Activated CD4-positive, alpha-beta T cell treated with anti-CD3 and anti-CD28 coated beads, Interleukin-2, amount 50 U/mL, for 48 hours (primary cell): ENCODE measurements around the gene CDC45.

ENCODE experiments used
- DNase-seq, 2 experiments: peaks; one replicate each; pipeline ENCODE4 v3.0.0-alpha.2; 2020

The CDC45 gene

DNA sequence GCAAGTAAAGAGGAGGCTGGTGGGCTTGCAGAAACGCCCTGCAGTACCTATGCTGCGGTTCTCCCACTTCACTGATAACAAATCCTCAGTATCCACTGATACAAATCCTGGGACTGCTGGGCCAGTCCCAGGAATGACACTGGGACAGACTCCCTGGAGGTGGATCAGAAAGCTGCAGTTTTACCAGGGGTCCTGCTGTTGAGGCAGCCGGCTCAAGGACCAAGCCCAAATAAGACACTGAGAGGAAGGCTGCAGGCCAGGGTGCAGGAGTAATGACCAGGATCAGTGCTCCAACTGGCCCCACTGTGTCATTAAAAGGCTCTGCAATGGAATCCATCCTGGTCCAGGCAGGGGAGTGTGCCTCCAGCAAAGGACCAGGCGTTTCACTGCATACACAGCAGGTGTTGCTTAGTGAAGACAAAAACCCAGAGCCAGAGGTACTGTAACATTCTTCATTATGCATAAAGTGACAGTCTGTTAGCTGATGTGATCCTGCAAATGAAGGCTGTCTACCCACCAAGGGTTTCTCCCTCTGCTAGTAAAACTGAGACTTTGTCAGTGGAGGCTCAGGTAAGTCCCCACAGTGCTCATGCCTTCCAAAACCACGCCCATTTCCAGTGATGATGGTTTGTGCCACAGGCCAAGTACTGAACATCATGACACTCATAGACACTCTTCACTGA is 30.8 kb upstream of the CDC45 start:
- DNase-seq = peak; percentile 57 to 71

DNA sequence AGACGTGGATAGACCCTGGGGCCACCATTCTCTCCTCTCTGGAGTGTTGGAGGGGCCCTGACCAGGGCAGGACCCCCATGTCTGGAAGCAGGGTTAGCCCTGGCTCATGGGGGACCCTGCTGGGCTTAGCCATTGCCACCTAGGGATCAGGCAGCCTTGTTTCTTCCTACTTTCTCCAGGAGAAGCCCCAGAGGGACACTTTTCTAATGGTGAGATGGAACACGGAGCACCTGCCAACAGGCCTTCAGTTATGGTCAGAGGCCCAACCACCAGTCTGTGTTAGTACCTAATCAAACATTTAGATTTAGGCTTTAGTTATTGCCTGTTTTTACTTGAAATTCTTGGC is 30.3 kb upstream of the CDC45 start:
- no peak for DNase-seq

DNA sequence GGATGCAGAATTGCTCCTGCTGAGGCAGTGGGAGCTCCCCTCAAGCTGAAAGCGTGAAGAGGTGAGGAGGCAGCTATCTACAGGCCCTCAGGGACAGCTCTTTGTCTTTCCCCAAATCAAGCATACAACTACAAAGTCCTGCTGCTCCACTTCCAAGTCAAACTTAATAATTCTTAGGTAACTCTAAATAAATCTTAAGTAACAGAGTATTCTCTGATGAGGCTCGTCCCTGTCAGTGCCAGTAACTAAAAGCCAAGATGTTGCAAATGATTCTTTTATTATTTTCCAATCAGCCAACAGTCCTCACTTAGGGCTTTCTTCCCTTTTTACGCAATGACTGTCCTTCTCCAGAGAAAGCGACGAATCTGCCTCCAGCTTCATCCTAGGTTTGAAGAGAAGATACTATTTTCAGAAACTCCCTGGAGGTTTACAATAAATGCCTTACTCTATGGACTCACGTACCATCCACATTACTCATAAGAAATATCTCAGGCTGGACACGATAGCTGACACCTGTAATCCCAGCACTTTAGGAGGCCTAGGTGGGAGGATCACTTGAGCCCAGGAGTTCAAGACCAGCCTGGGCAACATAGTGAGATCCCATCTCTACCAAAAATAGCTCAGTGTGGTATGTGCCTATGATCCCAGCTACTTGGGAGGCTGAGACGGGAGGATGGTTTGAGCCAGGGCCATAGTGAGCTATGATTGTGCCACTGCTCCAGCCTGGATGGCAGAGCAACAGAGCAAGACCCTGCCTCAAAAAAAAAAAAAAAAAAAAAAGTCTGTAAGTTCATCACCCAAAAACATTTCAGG is 29.2 kb upstream of the CDC45 start:
- DNase-seq = no peak

DNA sequence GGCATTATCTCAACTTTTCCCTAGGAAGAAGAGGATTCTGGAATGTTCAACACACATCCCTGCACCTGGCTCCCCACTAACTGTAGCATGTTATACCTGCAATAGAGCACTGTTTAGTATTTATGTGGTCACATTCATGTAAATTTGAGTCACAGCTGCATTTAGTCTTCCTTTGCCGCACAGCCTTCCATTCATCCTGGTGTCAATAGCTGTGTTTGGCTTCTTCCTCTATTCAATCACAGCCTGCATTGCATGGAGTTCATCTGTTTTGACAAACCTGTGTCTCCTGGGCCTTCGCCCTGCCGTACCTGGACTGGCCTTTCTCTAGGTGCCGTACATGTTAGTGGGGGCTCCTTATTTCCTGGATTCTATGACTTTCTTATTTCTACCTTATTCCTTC is 28.1 kb upstream of the CDC45 start:
- no peak for DNase-seq

DNA sequence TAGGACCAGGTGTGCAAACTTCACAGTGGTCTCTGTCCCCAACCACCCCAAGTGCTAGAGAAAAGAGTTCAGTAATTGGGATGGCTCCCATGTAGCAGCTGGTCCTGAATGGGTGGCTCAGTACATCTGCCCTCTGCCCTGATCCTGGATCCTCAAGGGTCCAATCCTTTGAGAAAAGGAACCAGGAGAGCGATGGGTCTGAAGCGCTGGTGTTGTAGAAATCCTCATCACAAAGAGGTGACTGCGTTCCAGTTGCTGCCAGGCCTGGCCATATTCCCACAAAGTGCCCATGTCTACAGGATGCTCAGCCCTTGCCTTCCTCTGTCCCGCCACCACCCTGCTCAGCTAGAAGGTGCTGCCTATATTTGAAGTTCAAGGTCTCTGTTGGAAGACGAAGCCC is 26.0 kb upstream of the CDC45 start:
- no peak for DNase-seq

DNA sequence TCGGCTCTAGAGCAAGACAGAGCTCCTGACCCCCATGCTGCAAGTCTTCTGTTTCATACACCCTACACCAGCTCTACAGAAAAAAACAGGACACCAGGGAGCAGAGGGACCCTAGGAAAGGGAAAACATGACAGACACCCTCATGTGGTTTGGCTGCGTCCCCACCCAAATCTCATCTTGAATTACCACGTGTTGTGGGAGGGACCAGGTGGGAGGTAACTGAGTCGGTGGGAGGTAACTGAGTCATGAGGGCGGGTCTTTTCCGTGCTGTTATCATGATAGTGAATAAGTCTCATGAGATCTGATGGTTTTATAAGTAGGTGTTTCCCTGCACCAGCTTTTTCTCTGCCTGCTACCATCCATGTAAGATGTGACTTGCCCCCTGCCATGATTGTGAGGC is 25.6 kb upstream of the CDC45 start:
- DNase-seq = no peak

DNA sequence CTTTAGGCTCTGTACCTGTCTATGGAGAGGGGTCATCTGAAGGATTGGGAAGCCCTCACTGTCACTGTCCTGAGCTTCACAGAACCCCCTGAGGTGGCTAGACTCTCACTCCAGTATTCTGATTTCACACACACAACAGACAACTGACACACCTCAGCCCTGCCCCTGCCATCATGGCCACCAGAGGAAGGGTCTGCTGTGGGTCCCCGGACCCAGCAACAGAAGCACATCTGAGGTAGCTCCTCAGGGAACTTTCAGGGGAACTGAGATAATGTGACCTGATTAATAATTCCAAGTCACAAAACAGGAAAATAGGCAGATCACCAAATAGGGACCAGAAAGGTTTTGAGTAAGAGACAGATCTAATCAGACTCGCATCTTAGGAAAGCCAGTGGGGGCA is 24.7 kb upstream of the CDC45 start:
- DNase-seq = no peak

DNA sequence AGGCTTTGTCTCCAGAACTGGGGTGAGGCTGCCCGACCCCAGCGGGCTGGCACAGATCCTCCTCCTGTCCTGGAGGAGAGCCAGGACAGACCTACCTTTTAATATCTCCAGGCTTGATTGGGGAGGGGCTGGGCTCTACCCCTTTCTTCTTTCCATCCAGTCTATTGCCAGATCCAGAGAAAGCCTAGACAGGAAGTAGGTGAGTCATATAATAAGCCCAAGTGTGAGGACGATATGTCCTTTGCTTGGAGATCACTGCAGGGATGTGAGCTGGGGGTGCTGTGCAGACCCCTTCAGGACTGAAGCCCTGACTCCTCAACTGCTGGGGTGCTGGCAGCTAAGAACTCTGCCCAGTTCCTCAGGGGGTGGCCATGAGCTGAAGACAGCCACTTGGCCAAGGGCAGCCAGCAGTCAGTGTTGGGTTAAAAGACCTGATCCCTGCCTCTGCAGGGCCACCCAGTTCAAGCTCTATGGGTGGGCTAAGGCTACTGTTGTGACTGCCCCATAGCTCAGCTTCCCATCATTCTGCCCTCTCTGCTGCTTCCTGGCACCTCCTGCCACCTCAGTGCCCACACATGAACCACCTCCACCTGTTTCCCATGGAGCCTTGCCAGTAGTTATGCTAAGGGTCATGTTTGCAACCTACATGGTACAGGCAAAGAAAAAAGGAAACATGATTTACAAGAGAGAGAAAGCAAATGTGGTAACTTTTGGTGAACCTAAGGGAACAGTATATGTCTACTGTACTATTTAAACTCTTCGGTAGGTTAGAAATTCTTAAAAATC is 23.9 kb upstream of the CDC45 start:
- DNase-seq = no peak

DNA sequence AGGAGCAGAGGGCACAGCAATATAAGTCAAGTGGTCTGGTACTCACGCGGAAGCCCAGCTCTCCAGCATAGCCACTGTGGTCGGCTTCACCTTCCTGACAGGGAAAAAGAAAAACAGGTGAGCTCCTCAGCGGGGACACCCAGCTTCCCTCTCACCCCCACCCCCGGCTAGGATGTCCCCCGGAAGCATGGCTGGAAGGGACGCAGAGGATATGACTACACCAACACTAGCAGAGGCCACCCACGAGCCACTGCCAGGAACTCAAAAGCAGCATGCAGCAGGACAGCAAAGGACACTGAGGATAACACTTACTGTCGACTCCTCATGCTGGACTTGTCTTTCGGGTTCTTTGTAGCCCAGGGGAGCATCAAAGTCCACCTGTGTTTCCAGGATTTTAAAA is 23.2 kb upstream of the CDC45 start:
- DNase-seq = no peak

DNA sequence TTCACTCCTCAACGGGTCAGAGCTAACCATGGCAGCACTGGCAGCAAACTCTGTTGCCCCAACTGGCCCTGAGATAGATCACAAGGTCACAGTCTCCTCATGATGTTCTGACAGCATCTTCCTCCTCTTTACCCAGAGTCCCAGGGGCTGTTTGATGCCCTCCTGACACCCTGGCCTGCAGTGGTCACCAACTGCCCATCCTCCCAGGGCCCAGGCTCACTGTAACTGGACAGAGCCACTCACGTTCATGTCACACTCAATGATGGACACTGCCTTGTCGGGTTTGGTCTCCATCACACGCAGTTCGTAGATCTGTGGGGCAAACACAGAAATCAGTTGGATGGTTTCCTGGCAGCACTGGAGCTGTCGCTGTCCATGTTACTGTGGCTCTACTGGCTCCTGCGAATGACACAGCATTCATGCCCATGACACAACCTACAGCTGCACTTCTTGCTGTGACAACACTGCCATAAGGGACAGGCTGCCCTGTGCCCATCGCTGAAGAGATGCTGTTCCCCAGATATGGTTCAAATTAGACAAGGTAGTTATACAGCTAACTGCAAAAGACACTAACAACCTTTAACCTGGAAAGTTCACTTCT is 21.8 kb upstream of the CDC45 start:
- DNase-seq = no peak

DNA sequence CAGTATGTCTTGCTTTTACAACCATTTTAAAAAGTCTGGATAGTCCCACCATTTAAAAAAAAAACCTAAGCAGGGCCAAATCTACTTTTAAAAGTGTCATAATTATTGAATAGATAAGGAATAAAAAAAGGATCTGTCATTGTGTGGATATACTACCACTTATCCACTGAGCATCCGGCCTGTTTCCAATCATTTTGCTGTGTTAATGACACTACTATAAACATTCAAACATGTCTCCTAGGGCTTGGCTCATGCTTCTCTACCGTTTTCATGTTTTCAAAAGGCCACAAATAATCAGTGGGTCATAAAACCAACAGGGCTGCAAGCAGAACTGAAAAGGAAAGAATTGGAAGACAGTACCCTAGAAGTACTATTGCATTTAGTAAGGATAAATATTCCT is 19.7 kb upstream of the CDC45 start:
- DNase-seq = no peak

DNA sequence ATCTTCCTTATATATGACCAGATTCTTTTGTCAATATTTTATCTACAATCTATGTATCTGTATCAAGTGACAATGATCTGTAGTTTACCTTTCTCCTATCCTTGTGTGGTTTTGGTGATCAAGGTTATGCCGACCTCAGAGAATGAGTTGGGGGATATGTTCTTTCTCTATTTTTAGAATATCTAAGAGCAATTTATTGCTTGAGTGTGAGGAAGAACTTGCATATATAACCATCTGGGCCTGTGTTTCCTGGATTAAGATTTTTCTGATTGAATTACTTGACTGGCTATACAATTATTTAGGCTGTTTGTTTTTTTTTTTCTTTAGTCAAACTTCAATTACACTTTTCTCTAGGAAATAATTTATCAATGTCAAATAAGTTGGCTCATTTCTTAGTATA is 18.2 kb upstream of the CDC45 start:
- no peak for DNase-seq

DNA sequence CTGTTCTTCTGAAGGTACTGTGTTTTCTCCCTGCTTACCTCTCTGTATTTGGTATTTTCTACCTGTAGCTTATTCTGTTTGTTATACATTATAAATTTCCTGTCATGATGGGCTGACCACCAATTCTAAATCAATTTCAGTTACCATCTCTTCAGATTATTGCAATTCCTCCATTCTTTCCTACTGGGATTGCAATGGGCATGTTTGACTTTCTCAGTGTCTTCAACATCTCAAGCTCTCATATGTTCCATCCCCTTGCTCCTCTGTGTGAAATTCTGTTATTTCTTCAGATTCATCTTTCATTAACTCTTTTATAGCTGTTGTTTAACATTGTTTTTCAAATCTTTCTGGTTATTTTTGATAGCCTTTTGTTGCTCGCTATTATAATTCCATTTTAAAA is 16.7 kb upstream of the CDC45 start:
- DNase-seq = no peak

DNA sequence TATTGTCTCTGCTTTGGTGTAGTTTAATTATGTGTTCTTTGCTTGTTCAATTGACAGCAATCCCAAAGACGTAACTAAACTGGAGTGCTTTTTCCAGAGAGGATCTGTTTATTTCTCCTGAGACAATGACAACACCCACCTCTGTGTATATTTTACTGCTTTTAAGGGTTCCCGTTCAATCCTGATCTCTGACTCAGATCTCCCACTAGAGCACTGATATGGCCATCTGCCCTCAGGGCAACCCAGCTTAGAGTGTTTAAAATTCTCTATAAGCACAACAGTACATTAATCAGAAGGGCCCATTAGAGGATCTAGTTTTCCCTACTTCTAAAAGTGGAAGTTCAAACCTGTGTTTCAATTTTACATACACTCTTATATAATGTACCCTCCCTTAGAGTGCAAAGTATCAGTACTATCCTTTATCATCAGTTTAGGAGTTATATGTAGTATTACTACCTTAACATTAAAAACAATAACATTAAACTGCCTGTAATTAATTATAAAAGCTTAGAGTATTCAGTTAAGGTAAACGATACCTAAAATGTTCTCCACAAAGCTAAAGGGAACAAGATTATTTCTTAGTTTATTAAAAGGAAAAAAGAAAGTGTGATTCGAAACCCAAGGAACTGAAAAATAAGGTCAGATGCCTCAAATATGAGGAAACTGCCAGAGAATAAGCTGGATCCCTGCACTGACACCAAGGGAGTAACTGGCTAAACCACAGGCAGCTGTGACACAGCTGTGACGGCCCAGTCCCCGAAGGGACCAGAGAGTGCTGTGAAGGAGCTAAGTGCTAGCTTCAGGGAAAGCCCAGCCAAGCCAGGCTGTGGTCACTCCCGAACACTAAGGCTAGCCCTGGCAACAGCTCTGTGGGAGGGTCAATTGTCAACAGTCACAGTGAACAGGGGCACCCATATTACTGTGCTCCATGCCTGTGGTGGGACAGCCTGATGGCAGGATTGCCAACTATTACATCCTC is 15.9 kb upstream of the CDC45 start:
- DNase-seq = no peak

DNA sequence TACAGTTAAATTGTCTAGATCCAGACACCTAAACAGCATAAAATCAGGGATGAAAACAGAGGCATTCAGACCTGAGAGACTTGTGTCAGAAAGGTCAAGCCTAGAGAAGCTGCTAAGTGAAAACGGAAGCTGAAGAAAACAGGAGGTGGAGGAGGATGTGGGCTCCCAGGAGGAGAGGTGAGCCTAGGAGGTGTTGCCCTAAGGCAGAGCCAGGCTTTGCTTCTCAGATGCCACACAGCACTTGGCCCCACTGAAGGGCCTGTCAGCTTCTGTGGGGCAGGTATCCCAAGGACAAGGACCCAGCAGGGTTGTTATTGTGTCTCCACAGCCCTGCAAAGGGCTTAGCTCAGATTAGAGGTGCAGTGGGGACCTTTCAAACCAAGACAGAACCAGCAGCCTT is 15.2 kb upstream of the CDC45 start:
- no peak for DNase-seq

DNA sequence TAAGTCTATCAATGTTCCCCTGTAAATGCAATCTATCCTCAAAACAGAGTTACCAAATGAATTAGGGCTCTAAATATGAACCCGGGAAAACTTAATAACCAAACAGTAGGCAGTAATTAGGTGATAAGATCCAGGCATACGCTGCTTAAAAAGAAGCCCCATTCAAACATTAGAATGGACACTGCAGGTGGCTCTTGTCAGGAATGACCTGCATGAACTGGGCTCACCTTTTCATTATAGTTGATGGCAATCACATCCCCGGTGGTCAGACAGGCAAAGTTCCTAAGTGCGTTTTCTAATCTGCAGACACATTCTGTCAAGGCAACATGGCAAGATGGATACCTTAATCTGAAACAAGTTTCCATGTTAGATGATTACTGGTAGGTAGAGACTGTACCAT is 14.7 kb upstream of the CDC45 start:
- DNase-seq = no peak

DNA sequence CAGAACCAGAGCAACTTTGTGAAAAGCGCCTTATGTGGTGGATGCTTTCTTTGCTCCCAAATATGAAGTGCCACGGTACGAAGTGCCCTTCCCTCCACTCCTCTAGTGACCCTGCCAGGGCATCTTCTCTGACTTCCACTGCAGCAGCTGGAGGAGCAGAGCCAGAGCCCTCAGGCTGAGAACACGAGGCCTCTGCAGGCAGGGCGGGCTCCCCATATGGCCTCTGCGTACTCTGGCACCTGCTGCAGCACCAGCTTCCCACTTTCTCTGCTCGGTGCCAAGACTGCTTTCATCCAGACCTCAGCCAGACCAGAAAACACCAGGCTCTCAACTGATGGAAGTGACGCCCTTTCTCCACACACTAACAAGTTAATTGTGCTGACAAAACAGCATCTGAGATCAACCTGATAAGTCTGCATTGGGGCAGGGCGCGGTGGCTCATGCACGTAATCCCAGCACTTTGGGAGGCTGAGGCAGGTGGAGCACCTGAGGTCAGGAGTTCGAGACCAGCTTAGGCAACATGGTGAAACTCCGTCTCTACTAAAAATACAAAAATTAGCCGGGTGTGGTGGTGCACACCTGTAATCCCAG is 13.5 kb upstream of the CDC45 start:
- DNase-seq = no peak

DNA sequence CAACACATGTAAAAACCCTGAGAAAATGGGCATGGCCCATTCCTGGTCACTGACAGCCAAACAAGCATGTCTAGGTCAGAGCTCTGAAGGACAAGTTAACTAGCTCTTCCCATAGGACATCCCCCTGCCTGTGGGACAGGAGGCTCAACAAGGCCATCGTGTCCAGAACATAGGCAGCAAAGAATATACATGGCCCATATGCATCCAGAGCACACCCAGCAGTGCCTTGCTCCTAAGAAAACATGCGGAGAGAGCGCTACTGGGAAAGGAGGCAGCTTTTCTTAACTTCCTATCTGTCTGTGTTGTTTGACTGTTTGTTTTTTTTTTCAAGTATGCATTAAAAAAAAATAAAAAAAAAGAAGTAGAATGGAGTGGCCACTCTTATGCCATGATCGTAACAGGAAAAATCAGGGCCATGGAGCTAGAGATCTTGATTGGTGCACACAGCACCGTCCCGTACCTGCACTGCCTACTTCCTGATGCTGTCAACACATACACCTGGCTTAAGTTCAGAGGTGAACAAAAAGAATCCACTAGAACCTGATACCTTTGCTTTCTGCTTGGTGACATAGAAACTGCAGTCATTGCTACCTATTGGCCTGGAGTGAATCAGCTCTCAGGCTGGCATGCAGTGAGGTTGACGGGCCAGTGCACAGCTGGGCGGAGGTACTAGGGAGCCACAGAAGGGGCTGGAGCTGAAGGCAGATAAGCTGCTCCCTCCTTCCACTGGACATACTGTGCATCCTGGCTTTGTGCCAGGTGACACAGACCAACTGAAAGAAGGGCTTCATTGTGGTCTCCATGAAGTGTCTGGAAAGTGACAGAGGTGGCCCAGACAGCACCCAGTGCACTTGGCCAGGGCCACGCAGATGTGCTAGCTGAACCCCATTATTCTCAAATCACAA is 12.6 kb upstream of the CDC45 start:
- no peak for DNase-seq

DNA sequence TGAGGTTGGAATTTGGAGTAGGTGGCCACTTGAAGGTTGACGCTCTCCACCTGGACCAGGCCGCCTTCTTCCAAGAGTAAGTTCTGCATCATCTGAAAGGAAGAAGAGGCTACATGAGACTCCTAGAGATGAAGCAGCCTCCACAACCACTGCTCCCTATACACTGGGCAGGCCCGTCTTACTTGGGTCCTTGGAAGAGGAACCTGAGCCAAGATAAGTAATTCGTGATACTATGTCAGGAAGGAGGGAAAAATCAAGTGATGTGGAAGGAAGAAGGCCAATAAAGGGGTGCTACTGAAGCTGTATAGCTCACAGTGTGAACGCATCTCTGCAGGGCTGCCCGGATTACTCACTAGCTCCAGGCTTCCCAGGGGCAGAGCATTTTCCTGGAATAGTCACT is 11.8 kb upstream of the CDC45 start:
- DNase-seq = no peak

DNA sequence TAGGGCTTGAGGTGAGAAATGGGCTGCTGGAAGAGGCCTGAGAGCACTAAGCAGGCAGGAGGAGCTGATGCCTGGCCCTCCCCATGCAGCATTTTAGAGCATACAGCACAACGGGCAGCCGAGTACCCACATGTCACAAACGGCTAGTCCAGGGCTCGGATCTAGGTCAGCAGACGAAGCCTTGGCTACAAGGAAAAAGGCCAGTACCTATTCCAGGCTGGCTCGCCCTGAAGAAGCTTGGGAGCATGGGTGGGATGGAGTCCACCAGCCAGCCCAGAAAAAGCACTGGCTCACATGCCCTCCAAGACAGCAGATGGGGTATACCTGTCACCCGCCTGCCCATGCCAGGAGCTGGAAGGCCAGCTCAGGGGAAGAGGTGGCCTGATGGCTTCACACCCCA is 10.3 kb upstream of the CDC45 start:
- no peak for DNase-seq

DNA sequence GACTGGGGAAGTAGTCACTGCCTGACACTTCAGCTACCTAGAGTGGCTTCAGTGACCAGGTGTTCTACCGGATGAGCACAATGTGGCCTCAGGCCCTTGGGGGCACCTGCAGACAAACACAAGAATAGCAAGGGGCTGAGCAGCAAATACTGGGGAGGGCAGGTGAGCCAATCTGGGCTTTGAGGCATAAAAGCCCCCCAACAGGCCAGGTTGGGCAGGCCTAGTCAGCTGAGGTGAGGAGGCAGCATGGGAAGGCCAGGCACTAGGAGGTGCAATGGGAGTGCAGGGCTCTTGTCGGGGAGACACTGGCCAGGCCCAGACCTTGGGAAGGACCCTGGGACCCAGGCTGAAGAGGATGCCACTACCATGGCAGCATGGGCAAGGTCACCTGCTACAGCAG is 9.7 kb upstream of the CDC45 start:
- DNase-seq = no peak
